Chondrocyte (in vitro differentiated cells): ENCODE measurements around the gene ADM2. TPM values are rescaled to one million over a fixed set of nuclear protein-coding genes. Genes with fewer than 3 reads are reported as not detected.
A peak's percentile ranks its signal among the peaks of the same experiment; 100 is the strongest.

Experiments
- DNase-seq: peaks from one replicate; pipeline ENCODE4 v3.0.0; 2021; ENCODE audit warnings: mixed read lengths, low spot score
- H3K27ac Mint-ChIP-seq: one replicate; pipeline ENCODE4 v1.8.0; 2021; ENCODE audit warnings: mild to moderate bottlenecking, moderate library complexity, mixed read lengths; ENCODE audit not compliant: unreplicated experiment
- H3K27me3 Mint-ChIP-seq: 2 replicates; pipeline ENCODE4 v1.8.0; 2021; ENCODE audit warnings: low read depth, mixed read lengths
- H3K36me3 Mint-ChIP-seq: 2 replicates; pipeline ENCODE4 v1.8.0; 2021; ENCODE audit warnings: low read depth, mixed read lengths
- H3K4me1 Mint-ChIP-seq: 2 replicates; pipeline ENCODE4 v1.8.0; 2021; ENCODE audit warnings: low read depth, mild to moderate bottlenecking, mixed read lengths
- H3K4me3 Mint-ChIP-seq: one replicate; pipeline ENCODE4 v1.8.0; 2021; ENCODE audit warnings: mild to moderate bottlenecking, moderate library complexity, mixed read lengths; ENCODE audit not compliant: unreplicated experiment
- H3K9me3 Mint-ChIP-seq: 2 replicates; pipeline ENCODE4 v1.8.0; 2021; ENCODE audit warnings: low read depth, mixed read lengths
- CTCF ChIP-seq: fragments of 200-600 bp; sonication (generic); IDR thresholded peaks from 2 replicates; pipeline ENCODE4 v1.5.0; 2021; ENCODE audit warnings: antibody characterized with exemption, mild to moderate bottlenecking, moderate library complexity
- total RNA-seq: library from RNA; stranded (reverse); gene quantifications from 3 replicates; pipeline ENCODE4 v1.2.1, GENCODE V29; 2021

ADM2 gene
- total RNA-seq, 1 donor from 2014 or later, result 46.5 TPM

GRCh38 chr22:50443801-50444625 lies 37.3 kb upstream of the ADM2 start:
- TF ChIP-seq CTCF, result no peak

GRCh38 chr22:50444663-50445062 lies 36.7 kb upstream of the ADM2 start:
- H3K36me3 Mint-ChIP-seq, result peaks cover 13% of the 10 kb centered on the region
- peaks cover 17% of the 10 kb centered on the region for H3K4me1 Mint-ChIP-seq
- no peaks in the 10 kb centered on the region for H3K9me3 Mint-ChIP-seq
- no peaks in the 10 kb centered on the region for H3K27me3 Mint-ChIP-seq
- no peak overlapping the region for H3K4me3 Mint-ChIP-seq
- no peak for DNase-seq
- TF ChIP-seq CTCF, result no peak
- no peak overlapping the region for H3K27ac Mint-ChIP-seq

More at GRCh38 chr22:50443801-50444625, 37.3 kb upstream of the ADM2 start:
- Mint-ChIP-seq H3K4me1 (peaks cover 17% of the 10 kb centered on the region), H3K27ac (peak overlapping the region; percentile 36), H3K4me3 (no peak overlapping the region), H3K9me3 (no peaks in the 10 kb centered on the region), H3K27me3 (no peaks in the 10 kb centered on the region), H3K36me3 (peaks cover 9% of the 10 kb centered on the region)
- no peak for DNase-seq

- H3K27me3 Mint-ChIP-seq, result no peaks in the 10 kb centered on the region
- peaks cover 13% of the 10 kb centered on the region for H3K36me3 Mint-ChIP-seq
- DNase-seq, result no peak
- TF ChIP-seq CTCF, result no peak
- peaks cover 17% of the 10 kb centered on the region for H3K4me1 Mint-ChIP-seq
- H3K9me3 Mint-ChIP-seq, result no peaks in the 10 kb centered on the region
- no peak overlapping the region for H3K4me3 Mint-ChIP-seq
- peak overlapping the region; percentile 74 for H3K27ac Mint-ChIP-seq
Observed at GRCh38 chr22:50445071-50445879, 36.1 kb upstream of the ADM2 start.

GRCh38 chr22:50445880-50446707 lies 35.2 kb upstream of the ADM2 start:
- no peak for TF ChIP-seq CTCF
- DNase-seq, result no peak
- H3K4me3 Mint-ChIP-seq, result no peak overlapping the region
- no peaks in the 10 kb centered on the region for H3K9me3 Mint-ChIP-seq
- H3K4me1 Mint-ChIP-seq, result peaks cover 17% of the 10 kb centered on the region
- no peaks in the 10 kb centered on the region for H3K27me3 Mint-ChIP-seq
- H3K27ac Mint-ChIP-seq, result no peak overlapping the region
- H3K36me3 Mint-ChIP-seq, result peaks cover 15% of the 10 kb centered on the region
